GM12878 (cell line): Measurements from ENCODE around the gene APOBEC3C. TPM values are rescaled to one million over a fixed set of nuclear protein-coding genes. Genes with fewer than 3 reads are reported as not detected.
"Not testable (repeated sequence)": the region's sequence is repeated elsewhere in the genome, so short reads cannot be mapped to it uniquely, and the experiment has no call there.

Source experiments
- ATAC-seq: fragments of 200-7000 bp; cut with Tn5 transposase; 3 replicates; pipeline ENCODE4 v1.9.1; 2020; ENCODE audit warnings: mild to moderate bottlenecking, moderate library complexity
- BruUV-seq: library from RNA; stranded (reverse); fragments of 400-500 nt; replicated peaks from 2 replicates; lab custom pipeline; 2021; lab: Mats Ljungman, UMichigan
- CTCF ChIA-PET: fragments of 300-600 bp; sonication (Branson Sonifier 250); formaldehyde crosslinking; extraction: SDS; loops from one replicate; lab custom pipeline; 2021; ENCODE audit warnings: inconsistent platforms; lab: Yijun Ruan, JAX
- POLR2A ChIA-PET: fragments of 350-600 bp; formaldehyde crosslinking; extraction: SDS; loops from one replicate; lab custom pipeline; 2021; ENCODE audit warnings: inconsistent platforms; lab: Charles Lee
- RAD21 ChIA-PET: fragments of 300-600 bp; sonication (Branson Sonifier 250); formaldehyde crosslinking; loops from one replicate; lab custom pipeline; 2023; ENCODE audit warnings: antibody characterized with exemption; ENCODE audit not compliant: unreplicated experiment; lab: Charles Lee
- SMC1A ChIA-PET: fragments of 300-600 bp; sonication (Branson Sonifier 250); formaldehyde crosslinking; loops from one replicate; lab custom pipeline; 2023; ENCODE audit not compliant: unreplicated experiment, uncharacterized antibody; lab: Charles Lee
- DNase-seq: peaks from one replicate; pipeline ENCODE4 v3.0.0-alpha.2; 2011; ENCODE audit warnings: low read depth, low spot score
- FAIRE-seq: peaks from 3 replicates; lab custom pipeline; 2011; peaks lifted over from hg19 to GRCh38; lab: Jason Lieb, UNC
- H2AFZ ChIP-seq: 2 replicates; pipeline ENCODE4 v1.6.0; 2011; ENCODE audit warnings: low read depth, low read length, control low read depth; ENCODE audit not compliant: control insufficient read depth
- H3K27ac ChIP-seq: 2 replicates; pipeline ENCODE4 v1.5.1; 2011; ENCODE audit warnings: control low read depth; ENCODE audit not compliant: control insufficient read depth, insufficient read depth
- H3K27me3 ChIP-seq, 2 experiments: replicated peaks in 1 of 2; 2 replicates each; pipeline versions ENCODE4 v1.6.0 to v1.6.1; 2011; ENCODE audit warnings: low read length in 1 of 2; ENCODE audit not compliant: control insufficient read depth in 2 of 2, insufficient read depth in 2 of 2
- H3K36me3 ChIP-seq, 2 experiments: 2 replicates each; pipeline ENCODE4 v1.5.1; 2011; ENCODE audit warnings: low read length in 1 of 2; ENCODE audit not compliant: control insufficient read depth in 2 of 2, insufficient read depth in 2 of 2
- H3K4me1 ChIP-seq: 2 replicates; pipeline ENCODE4 v1.6.1; 2011; ENCODE audit warnings: mild to moderate bottlenecking, low read length, moderate library complexity, mixed read lengths; ENCODE audit not compliant: control insufficient read depth, insufficient read depth
- H3K4me2 ChIP-seq: 2 replicates; pipeline ENCODE4 v1.6.0; 2011; ENCODE audit warnings: control low read depth; ENCODE audit not compliant: control insufficient read depth, insufficient read depth
- H3K4me3 ChIP-seq: fragments of 200-600 bp; sonication (generic); 2 replicates; pipeline ENCODE4 v1.5.1; 2016
- H3K79me2 ChIP-seq: 2 replicates; pipeline ENCODE4 v1.6.0; 2011; ENCODE audit warnings: low read length; ENCODE audit not compliant: control insufficient read depth, insufficient read depth
- H3K9ac ChIP-seq: 2 replicates; pipeline ENCODE4 v1.8.0; 2011; ENCODE audit warnings: low read length, control low read depth, mixed read lengths; ENCODE audit not compliant: control insufficient read depth, insufficient read depth
- H3K9me3 ChIP-seq: replicated peaks from 3 replicates; pipeline ENCODE4 v1.5.1; 2011; ENCODE audit warnings: mild to moderate bottlenecking, low read length; ENCODE audit not compliant: control insufficient read depth, insufficient read depth
- H4K20me1 ChIP-seq: 2 replicates; pipeline ENCODE4 v1.6.0; 2011; ENCODE audit not compliant: control insufficient read depth, insufficient read depth
- BRCA1 ChIP-seq: IDR thresholded peaks from 2 replicates; pipeline ENCODE4 v1.6.1; 2011; ENCODE audit warnings: low read depth, low read length, improper control_type of control experiment
- EGR1 ChIP-seq, 2 experiments: IDR thresholded peaks; 1 replicate in 1 of 2; 2 replicates in 1 of 2; pipeline ENCODE4 v1.6.1; 2011 to 2012; ENCODE audit warnings: low read depth in 2 of 2, low read length in 2 of 2, borderline replicate concordance in 1 of 2, mild to moderate bottlenecking in 1 of 2, moderate library complexity in 1 of 2
- GABPA ChIP-seq: IDR thresholded peaks from 2 replicates; pipeline ENCODE4 v1.6.1; 2014; ENCODE audit warnings: antibody characterized with exemption, low read depth, mild to moderate bottlenecking, inconsistent platforms
- IRF4 ChIP-seq: IDR thresholded peaks from 2 replicates; pipeline ENCODE4 v1.6.1; 2011; ENCODE audit warnings: low read depth, low read length
- NR2F1 ChIP-seq: fragments of 450-650 bp; conservative IDR thresholded peaks from 2 replicates; pipeline ENCODE4 v1.6.1; 2017; ENCODE audit warnings: mild to moderate bottlenecking
- SP1 ChIP-seq: IDR thresholded peaks from one replicate; pipeline ENCODE4 v1.6.1; 2011; ENCODE audit warnings: low read depth, low read length
- SPI1 ChIP-seq: IDR thresholded peaks from 2 replicates; pipeline ENCODE4 v1.6.1; 2011; ENCODE audit warnings: low read depth, mild to moderate bottlenecking, low read length, moderate library complexity, borderline replicate concordance; ENCODE audit not compliant: insufficient read depth
- SUPT20H ChIP-seq: IDR thresholded peaks from 2 replicates; pipeline ENCODE4 v1.6.1; 2011; ENCODE audit warnings: low read depth, mild to moderate bottlenecking, low read length, moderate library complexity, borderline replicate concordance; ENCODE audit not compliant: control insufficient read depth
- ZSCAN29 ChIP-seq: fragments of 450-650 bp; IDR thresholded peaks from 2 replicates; pipeline ENCODE4 v1.6.1; 2017; ENCODE audit warnings: mild to moderate bottlenecking, moderate library complexity
- WGBS: methylation state at CpG from one replicate; pipeline ENCODE4 v1.1.6; 2016; ENCODE audit warnings: low lambda C conversion rate; ENCODE audit not compliant: insufficient replicate concordance, insufficient coverage; ENCODE audit errors: missing lambda C conversion rate; 5-methylcytosine and 5-hydroxymethylcytosine counted together
- in situ Hi-C: fragments of 300-500 bp; cut with MboI; formaldehyde crosslinking; loops from 9 replicates; pipeline ENCODE4 v1.14.3; 2018; ENCODE audit warnings: mixed read lengths
- intact Hi-C: fragments of 100-400 bp; cut with micrococcal nuclease; formaldehyde crosslinking; loops from one replicate; pipeline ENCODE4 v1.14.2; 2022; ENCODE audit not compliant: unreplicated experiment
- polyA plus RNA-seq, 11 experiments: library from polyadenylated mRNA; depleted of rRNA in 4 of 11; unstranded in 6 of 11; stranded (reverse) in 5 of 11; fragments of >200 nt; fragmentation: Nextera tagmentation in 4 of 11; fragmentation: Illumina TruSeq in 1 of 11; extraction: Ambion mirVana in 4 of 11; extraction: Trizol in 1 of 11; gene quantifications; 1 replicate in 1 of 11; 2 replicates in 10 of 11; pipeline versions ENCODE4 v1.2.1 to v1.2.3, GENCODE V29; 2011 to 2016; ENCODE audit warnings: inconsistent platforms in 2 of 11, missing spikeins in 2 of 11, low read depth in 1 of 11
- total RNA-seq, 4 experiments: library from RNA; depleted of rRNA in 3 of 4; stranded (reverse); fragments of >200 nt in 3 of 4; fragmentation: Illumina TruSeq in 1 of 4; extraction: Trizol in 1 of 4; gene quantifications; 2 replicates each; pipeline versions ENCODE4 v1.2.1 to v1.2.3, GENCODE V29; 2013 to 2021
- TF ChIP-seq, protein P1 (sequence below): fragments of 450-650 bp; IDR thresholded peaks from 2 replicates; pipeline ENCODE4 v1.6.1; 2014; ENCODE audit warnings: mild to moderate bottlenecking
- TF ChIP-seq, protein P2 (sequence below): fragments of 450-650 bp; IDR thresholded peaks from 2 replicates; pipeline ENCODE4 v1.6.1; 2017; ENCODE audit warnings: mild to moderate bottlenecking
- TF ChIP-seq, protein P3 (sequence below): IDR thresholded peaks from 2 replicates; pipeline ENCODE4 v1.6.1; 2011; ENCODE audit warnings: low read depth, mild to moderate bottlenecking, low read length, moderate library complexity, borderline replicate concordance; ENCODE audit errors: extremely low read depth

Gene APOBEC3C
- total and polyA plus RNA-seq, 10 of the 15 experiments (the other 5 are each of a cell fraction or from before 2014, with no cell fraction given): 22.9 to 290 (median 156) TPM

DNA sequence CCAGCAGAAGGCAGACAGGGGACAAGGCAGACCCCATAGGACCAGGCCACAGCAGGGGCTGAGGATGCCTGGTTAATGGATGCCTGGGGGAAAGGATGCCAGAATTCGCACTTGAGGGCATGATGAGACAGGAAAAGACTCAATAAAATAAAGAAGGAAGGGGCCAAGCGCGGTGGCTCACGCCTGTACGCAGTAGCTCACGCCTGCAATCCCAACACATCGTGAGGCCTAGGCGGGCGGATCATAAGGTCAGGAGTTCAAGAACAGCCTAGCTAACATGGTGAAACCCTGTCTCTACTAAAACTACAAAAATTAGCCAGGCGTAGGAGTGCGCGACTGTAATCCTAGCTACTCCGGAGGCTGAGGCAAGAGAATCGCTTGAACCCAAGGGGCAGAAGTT, 16.6 kb downstream of the APOBEC3C start:
- Histone ChIP-seq H3K4me2 (no peak overlapping the region), H3K79me2 (no peaks in the 10 kb centered on the region), H2AFZ (no peak overlapping the region), H3K27ac (no peak overlapping the region), H3K4me3 (no peak overlapping the region), H4K20me1 (no peaks in the 10 kb centered on the region), H3K27me3 (no peaks in the 10 kb centered on the region)
- BruUV-seq: no TSS peak
- ChIA-PET POLR2A (no interaction called here), RAD21 (no interaction called here)
- ATAC-seq (no peak), DNase-seq (no peak)
- TF ChIP-seq BRCA1 (no peak), SP1 (no peak), GABPA (no peak), IRF4 (no peak), SPI1 (no peak), EGR1 (IDR thresholded peaks at IDR 0.05; ENCODE audit: borderline replicate concordance in 1 of 2, low read depth in 2 of 2, low read length in 2 of 2) (no peak), NR2F1 (no peak), SUPT20H (no peak), ZSCAN29 (no peak)
- TF ChIP-seq, protein P1, sequence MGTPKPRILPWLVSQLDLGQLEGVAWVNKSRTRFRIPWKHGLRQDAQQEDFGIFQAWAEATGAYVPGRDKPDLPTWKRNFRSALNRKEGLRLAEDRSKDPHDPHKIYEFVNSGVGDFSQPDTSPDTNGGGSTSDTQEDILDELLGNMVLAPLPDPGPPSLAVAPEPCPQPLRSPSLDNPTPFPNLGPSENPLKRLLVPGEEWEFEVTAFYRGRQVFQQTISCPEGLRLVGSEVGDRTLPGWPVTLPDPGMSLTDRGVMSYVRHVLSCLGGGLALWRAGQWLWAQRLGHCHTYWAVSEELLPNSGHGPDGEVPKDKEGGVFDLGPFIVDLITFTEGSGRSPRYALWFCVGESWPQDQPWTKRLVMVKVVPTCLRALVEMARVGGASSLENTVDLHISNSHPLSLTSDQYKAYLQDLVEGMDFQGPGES: no peak
- TF ChIP-seq, protein P2, sequence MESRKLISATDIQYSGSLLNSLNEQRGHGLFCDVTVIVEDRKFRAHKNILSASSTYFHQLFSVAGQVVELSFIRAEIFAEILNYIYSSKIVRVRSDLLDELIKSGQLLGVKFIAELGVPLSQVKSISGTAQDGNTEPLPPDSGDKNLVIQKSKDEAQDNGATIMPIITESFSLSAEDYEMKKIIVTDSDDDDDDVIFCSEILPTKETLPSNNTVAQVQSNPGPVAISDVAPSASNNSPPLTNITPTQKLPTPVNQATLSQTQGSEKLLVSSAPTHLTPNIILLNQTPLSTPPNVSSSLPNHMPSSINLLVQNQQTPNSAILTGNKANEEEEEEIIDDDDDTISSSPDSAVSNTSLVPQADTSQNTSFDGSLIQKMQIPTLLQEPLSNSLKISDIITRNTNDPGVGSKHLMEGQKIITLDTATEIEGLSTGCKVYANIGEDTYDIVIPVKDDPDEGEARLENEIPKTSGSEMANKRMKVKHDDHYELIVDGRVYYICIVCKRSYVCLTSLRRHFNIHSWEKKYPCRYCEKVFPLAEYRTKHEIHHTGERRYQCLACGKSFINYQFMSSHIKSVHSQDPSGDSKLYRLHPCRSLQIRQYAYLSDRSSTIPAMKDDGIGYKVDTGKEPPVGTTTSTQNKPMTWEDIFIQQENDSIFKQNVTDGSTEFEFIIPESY: no peak
- TF ChIP-seq, protein P3, sequence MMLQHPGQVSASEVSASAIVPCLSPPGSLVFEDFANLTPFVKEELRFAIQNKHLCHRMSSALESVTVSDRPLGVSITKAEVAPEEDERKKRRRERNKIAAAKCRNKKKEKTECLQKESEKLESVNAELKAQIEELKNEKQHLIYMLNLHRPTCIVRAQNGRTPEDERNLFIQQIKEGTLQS: no peak
- TF ChIP-seq, all 136 proteins: peak for 0
- in situ Hi-C loops: no loop called here
- FAIRE-seq: no peak
- Histone ChIP-seq H3K4me1 (no peaks in the 10 kb centered on the region), H3K9me3 (no peaks in the 10 kb centered on the region), H3K9ac (no peak overlapping the region), H3K36me3 (no peaks in the 10 kb centered on the region; a peak in 2 of 4 replicates)
- CTCF ChIA-PET: no interaction called here
- WGBS: 97% methylated on average over 14 of the region's 14 CpGs
- SMC1A ChIA-PET: no interaction called here
- intact Hi-C loops: no loop called here

DNA sequence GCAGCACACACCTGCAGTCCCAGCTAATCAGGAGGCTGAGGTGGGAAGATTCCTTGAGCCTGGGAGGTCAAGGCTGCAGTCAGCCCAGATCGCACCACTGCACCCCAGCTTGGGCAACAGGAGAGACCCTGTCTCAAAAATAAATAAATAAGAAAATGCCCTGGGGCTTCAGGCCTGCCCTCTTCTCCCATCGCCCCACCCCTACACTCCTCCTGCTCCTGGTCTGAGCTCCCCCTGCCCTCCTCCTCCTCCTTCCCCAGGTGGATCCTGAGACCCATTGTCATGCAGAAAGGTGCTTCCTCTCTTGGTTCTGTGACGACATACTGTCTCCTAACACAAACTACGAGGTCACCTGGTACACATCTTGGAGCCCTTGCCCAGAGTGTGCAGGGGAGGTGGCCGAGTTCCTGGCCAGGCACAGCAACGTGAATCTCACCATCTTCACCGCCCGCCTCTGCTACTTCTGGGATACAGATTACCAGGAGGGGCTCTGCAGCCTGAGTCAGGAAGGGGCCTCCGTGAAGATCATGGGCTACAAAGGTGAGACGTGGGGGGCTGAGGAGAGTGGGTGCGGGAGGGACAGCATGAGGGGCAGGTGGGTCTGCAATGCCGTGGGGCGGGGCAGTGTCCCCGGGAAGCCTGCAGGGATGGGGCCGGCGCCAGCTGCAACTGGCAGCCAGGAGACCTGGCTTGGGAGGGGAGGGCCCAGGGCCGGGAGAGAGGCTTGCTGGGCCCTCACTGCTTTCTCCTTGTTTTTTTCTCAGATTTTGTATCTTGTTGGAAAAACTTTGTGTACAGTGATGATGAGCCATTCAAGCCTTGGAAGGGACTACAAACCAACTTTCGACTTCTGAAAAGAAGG, 17.6 kb downstream of the APOBEC3C start:
- CTCF ChIA-PET, H3K4me1 ChIP-seq, SMC1A ChIA-PET, FAIRE-seq, H4K20me1 ChIP-seq, H3K9me3 ChIP-seq, DNase-seq, H3K79me2 ChIP-seq, H3K9ac ChIP-seq, H3K27ac ChIP-seq, intact Hi-C loops, H3K4me2 ChIP-seq, ATAC-seq, H3K36me3 ChIP-seq, H3K27me3 ChIP-seq, BruUV-seq, in situ Hi-C loops, RAD21 ChIA-PET, H3K4me3 ChIP-seq, H2AFZ ChIP-seq: not testable (repeated sequence)
- WGBS: 98% methylated on average over 16 of the region's 18 CpGs
- POLR2A ChIA-PET: interaction anchor here (0.6 to 1.4 kb wide), 4 partner anchors 8 to 1883 kb away, joined by 3 to 7 read pairs (median 4); no protein-coding TSS in a partner anchor
